Activated CD8-positive, alpha-beta memory T cell treated with anti-CD3 and anti-CD28 coated beads for 24 hours (primary cell): ENCODE results near the gene CACNA2D1.

Experiments
- DNase-seq: peaks from one replicate; pipeline ENCODE4 v3.0.0-alpha.2; 2020

The CACNA2D1 gene

DNA sequence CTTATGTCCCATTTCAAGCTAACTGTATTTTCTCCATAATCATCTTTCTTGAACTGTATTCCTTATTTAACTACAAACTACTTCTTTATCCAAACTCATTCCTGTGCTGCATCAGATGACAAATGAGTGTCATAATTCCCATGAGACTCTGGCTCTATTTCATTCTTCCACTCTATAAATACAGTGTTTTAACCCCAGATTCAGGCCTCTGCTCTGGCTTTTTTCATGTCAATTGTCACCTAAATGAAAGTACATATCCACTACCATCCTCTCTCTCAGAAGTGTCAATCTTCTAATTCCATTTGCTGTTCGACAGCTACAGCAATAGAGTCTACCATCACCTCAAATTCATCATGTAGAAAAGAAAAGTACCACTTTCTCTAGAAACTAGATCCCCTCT is 172.7 kb downstream of the CACNA2D1 start:
- no peak for DNase-seq

DNA sequence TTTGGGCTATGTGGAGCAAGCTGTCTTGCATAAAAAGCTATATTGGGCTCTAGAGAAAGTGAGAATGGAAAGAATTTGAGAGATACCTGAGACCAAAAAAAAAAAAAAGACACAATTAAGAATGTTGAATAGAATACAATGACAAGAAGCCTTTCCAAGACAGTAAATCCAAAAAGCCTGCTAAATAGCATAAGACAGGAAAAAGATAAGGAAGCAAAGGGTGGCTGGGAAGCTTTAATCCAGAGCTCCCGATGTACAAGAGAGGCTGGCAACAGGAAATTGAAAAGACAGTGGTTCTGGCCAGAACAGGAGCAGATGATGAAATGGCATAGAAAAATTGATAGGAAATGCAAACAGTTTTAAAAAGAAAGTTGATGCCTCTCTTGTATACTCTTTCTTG is 174.9 kb downstream of the CACNA2D1 start:
- no peak for DNase-seq

DNA sequence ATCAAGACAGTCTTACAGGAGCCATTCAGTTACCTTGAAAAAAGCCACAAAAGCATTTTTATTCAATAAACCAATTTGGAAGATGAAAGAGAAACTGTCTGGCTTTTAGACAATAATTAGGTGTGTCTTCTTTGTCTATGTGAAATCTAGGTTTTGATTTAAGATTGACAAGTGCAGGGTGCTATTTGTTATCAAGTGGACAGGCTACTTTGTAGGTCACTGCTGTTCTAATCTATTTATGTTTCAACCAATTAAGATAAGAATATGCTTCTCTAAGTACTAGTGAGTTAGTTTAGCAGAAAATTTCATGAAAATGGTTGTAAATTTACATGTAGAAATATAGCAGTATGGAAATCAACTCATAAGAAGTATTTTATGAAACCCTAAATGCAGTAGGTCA is 177.5 kb downstream of the CACNA2D1 start:
- no peak for DNase-seq

DNA sequence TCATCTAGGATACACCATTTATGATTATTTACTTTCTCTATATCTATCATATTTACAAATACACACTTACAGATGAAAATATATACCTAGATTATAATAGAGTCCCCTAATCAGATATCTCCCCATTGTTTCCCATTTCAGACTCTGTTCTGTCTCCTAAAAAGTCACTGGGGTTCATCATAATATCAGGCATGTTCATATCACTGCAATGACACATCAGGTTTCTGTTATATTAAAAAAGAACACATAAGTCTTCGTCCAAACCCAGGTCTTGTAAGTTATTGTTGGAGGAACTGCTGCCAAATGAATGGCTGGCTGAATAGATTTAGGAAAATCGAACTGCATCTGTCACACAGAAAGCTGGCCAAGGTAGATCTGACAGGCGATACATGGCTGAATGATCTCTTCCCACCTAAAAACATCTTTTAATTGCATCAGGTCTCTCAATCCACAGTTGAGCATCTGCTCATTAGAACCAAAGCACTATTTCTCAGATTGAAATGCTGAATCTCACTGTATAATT is 178.7 kb downstream of the CACNA2D1 start:
- DNase-seq, result no peak

DNA sequence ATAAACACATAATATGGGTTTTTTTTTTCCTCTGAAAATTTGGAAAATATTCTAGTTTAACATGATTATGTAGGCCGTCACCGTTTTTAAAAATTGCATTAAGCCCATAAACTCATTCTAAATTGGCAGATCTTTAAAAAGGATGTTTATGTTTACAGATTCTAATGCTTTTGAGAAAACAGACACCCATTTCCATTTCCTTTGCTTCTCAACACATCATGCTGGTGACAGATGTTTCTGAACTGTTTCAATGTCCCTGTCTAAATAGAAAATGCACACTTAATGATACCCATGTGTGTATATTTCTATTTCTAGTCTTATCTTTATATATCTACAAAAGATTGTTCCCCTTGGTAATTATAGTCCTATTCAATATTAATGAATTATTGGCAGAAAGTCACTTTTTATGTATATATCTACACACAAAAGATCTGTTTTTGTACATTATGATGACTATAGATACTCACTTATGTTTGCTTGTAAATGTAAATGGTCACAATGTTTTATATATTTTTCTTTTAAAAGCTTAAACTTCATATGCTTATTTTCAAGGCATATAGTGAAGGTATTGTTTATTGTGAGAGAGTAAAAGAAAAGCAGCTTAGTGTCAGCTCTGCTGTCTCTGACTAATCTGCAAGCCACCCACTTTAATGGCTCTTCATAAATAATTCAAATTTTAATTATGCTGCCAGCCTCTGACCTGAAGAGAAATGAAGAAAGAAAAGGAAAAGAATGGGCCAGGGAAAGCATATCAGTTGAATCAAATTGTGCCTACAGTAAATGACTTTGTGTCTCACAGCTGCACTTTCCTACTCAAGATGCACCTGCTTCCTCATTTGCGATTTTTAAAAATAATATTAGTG is 179.4 kb downstream of the CACNA2D1 start:
- DNase-seq, result no peak

DNA sequence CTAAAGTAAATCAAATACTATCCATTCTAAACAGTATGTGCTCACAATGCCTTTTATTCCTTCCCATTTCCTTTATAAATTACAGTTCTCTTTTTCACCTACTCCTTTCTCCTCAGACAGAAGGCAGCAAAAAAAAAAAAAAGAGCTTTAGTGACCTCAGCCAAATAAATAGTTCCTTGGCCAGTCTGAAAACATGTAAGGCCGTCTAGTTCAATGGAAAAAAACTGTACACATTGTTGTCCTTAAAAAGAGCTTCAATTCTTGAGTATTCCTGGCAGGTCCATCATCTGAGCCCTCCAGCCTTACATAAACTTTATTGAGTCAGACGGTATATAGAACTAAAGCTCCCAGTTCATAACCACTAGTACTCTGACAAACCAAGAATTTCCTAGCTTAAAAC is 185.4 kb downstream of the CACNA2D1 start:
- DNase-seq, result no peak

DNA sequence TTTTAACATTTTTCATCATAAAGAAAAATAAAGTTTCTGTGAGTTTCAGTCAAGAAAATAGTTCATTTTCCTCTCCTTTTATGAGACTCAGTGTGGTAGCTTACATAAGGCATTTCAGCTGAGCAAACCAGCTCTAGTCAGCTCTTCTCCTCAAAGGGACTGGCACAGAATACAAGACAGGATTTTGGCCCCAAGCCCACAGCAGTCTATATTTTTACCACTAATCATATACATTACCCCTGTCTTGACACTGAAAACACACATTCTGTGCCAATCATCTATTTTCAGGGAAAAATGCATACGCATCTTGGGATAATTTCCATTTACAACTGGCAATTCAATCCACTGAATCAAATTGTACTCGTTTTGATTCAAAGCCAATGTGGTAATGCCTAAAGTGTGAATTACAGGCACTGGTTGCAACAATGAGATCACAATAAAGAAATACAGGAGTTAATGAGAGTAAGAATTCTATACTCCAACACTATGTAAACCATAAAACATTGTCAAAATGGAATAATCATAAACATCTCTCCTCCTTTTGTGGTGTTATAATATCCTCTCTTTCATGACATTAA is 186.4 kb downstream of the CACNA2D1 start:
- no peak for DNase-seq

DNA sequence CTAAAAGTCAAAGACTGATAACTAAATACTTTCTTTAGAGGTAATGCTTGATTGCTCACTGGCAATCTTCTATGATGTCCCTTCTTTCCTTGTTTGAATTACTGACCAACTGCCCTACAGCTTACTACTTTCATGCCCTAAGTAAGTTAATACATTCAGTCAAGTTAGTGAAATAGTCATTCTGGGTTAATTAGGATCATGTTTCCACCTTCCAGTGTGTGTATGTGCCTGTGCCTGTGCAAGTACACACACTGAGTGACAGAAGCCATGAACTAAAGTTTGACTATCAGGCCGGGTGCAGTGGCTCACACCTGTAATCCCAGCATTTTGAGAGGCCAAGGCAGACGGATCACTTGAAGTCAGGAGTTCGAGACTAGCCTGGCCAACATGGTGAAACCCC is 187.9 kb downstream of the CACNA2D1 start:
- no peak for DNase-seq

DNA sequence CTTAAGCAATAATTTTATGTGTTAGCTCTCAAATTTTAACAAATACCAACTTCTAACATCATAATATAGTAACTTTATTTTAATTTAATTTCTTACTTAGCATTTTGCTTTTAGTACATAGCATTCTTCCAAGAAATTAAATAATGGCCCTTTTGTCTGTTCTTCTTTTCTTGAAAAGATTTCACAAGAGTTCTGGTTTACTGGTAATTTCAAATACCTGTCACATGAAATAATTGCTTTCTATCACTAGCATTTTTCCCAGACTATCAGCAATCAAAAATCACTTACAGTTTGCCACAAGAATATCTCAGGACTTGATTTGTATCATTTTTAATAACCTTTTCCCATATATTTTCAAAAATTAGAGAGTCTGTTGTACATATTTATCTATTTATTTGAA is 193.0 kb downstream of the CACNA2D1 start:
- no peak for DNase-seq

DNA sequence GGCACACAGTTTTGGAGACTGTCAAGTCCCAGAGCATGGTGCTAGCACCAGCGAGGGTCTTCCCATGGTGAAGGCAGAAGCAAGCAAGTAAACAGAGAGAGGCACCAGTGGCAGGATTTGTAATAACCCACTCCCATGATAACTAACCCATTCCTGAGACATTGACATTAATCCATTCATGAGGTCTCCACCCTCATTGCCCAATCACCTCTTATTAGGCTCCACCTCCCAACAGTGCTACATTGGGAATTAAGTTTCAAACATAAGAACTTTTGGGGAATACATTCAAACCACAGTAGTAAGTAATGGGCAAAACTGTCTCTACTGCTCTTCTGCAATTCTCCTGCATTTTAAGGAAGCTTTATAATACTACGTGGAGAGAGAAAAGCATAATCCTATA is 193.6 kb downstream of the CACNA2D1 start:
- no peak for DNase-seq

DNA sequence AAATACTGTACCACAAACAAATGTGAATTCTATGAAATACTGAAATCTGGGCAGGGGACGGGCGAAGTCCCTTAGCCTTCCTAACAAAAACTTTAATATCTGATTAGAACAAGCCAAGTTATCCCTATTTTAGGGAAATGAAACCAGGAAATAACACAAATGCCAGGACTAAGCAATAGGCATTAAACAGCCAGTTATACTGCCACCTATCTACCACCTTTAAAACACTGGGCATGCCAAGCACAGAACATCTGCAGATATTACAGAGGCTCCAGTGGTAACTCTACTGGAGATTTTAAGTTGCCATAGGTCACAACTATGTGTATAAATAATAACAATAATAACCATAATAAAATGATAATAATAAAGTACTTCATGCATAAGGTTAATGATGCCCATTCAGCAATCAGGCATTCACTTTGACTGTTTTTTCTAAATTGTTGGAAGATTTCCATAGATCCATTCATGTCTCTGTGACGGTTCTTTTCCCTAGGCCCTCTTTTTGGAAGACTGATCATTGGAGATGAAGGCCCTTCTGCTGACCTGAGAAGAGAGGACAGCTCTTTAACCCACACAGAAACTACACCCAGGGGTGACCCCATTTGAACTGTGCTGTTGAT is 195.7 kb downstream of the CACNA2D1 start:
- DNase-seq, result no peak

DNA sequence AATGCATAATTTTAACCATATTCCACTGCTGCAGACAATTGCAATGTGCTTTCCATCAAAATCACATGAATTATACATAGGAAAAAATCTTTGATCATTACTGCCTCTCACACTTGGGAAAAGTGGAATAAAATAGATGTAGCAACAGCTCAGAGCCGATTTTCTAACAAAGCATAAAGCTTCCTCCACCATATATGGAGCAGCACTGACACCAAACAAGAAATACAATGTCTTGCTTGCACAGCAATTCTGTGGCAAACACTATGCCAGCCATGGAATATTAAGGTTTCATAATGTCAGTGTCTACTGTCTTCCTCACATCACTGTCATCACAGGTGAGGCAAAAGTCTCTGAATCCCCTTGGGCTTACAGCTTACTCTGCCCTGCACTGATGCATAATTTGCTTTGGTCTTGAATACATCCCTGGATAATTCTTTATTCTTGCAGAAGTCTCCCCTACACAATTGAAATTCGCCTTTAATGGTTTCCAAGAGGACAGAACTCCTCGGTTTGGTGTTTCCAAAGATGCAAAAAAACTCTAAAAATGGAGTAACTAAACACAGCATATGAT is 198.5 kb downstream of the CACNA2D1 start:
- DNase-seq, result no peak

DNA sequence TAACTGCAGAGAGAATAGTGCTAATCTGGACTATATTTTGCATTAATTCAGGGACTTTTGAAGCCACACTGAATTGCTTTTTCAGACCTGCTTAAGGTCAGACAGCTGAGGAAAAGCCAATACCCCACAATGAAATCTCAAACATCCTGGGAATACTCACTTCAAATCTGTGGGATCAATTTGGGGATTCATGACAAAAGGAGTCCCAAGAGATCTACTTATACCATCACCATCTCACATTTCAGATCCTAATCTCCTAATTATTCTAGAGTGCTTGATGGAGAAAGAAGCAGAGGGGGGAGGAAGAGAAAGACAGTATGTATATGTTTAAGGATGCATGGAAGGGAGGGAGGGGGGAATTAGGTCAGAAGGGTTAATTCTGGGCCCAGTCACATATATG is 202.2 kb downstream of the CACNA2D1 start:
- DNase-seq, result no peak

DNA sequence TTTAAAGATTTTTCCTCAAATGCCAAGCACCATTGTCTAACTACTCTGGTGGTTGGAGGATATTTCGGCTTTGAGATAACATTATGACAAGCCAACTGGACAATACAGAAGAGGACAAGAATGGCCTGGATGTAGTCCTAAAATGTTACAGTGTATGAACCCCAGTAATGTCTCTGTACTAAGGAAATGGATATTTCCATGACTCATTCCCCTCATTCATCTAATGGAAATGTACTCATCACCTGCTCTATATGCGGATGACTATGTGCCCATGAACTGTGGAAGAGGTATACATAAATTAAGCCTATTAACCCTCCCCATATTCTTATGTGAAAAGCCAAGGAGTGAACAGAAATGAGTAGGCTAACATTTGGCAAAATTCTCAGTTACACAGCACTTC is 207.9 kb downstream of the CACNA2D1 start:
- no peak for DNase-seq

DNA sequence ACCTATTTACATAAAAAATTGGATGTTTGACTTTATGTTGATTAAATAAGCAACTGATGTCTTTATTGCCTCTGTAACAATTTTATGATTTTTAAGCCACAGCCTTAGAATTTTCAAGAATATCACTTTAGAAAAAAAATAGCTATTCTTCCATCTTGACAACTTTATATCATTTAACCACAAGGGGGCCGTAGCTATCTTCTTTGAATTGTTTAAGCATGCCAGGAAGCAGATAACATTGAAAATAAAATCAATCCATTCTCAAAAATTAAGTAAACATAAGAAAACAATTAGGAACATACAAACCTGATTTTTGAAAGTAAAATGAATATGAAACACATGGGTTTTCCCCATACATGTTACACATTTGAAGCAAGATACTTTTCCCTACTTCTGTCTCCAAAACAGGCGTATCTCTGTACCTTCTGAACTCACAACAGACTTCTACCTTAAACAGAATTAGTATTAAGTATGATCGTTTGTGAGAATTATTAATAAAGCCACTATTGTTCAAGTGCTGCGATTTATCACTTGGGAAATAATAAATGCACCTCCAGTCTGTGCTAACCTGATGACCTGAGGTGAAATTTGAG is 209.0 kb downstream of the CACNA2D1 start:
- DNase-seq, result no peak

DNA sequence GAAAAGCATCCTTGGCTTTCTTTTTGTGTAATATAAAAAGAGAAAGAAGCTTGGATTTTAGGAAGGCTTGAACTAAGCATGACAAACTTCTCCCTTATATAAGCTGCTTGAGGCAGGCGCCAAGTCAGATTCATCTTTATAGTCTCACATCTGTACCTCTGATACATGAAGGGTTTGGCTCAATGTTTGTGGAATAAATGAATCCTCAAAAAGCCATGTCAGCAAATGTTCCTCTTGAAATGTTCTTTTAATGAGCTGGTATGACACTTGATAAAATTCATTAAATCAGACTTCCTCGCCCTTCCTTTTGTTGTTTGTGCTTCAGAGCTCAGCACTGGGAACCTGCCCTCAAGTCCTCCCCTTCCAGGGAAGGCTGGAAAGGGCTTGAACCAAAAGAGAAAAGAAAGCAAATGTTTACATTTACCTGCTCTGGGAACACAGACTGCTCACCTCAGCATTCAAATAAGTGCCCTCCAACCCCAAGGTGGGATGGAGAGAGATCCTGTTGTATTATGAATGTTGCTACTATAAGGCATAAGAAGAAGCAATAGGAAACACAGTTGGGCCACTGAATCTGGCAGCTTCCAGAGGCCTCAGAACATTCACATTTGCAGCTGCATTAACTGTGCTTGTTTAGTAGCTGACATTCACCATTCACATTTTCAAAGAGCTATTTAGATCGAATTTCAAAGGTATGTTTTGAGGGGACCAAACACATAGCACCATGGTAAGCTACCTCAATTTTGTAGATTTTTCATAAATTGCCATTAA is 212.6 kb downstream of the CACNA2D1 start:
- no peak for DNase-seq

DNA sequence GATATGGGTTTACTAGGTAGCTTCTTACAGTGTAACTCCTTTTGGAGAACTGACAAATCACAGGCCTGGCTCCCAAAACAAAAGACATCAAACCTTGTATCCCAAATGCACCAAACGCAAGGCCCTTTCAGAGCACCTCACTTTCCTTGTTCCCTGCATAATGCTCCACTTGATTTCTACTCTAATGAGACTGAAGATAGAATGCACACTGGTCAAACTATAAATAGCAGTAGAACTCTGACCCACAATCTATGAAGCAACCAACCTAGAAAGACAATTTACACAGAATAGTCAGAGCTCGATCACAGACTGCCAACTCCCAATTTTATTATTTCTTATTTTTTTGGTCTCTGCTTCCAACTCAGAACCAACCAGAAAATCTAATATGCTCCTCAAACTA is 214.4 kb downstream of the CACNA2D1 start:
- no peak for DNase-seq

DNA sequence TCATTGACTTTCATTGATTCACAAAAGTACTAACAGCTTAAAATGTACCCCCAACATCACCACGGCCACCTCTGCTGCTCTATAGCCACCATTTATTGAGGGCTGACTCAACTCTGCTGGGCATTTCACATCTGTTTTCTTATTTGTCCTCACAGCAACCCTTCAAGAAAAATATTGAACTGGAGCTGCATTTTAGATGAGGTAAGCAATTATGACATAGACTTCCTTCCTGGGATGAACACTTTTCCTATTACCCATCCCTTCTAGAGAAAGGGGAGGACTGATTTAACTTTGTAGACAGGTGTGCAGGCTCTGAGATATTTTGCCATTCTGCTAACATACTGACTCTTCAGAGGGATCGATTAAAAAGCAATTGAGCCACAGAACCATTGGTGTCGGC is 217.4 kb downstream of the CACNA2D1 start:
- no peak for DNase-seq

DNA sequence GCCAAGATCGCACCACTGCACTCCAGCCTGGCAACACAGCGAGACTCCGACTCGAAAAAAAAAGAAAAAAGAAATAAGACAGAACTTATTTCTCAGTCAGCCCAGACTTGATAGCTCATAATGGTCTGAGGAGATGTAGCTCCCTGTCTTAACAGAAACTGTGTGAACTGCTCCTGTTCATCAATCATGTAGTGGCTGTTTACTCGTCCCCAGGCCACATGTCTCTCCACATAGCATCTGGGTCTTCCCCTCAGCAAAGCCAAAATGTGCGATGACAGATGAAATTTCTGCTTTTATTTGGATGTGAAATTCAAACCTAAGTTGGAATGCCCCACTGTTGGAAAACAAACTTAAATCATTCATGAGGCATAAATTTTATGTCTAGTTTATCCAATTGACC is 219.0 kb downstream of the CACNA2D1 start:
- no peak for DNase-seq

DNA sequence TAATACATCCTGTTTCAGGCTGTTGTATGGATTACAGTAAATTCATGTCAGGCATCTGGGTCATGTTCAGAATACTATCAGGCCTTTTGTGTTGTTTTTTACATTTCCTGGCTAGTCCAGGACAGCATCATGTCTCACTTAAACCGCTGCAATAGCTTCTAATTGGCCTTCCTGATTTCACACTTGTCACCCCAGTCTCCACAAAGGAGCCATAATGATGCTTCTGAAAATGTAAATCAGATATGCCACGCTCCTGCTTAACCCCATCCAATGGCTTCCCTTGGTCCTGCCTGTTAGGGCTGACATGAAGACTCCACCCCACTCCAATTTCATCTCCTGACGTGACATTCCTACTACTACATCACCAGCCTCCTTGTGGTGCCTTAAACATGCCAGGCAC is 220.0 kb downstream of the CACNA2D1 start:
- no peak for DNase-seq

DNA sequence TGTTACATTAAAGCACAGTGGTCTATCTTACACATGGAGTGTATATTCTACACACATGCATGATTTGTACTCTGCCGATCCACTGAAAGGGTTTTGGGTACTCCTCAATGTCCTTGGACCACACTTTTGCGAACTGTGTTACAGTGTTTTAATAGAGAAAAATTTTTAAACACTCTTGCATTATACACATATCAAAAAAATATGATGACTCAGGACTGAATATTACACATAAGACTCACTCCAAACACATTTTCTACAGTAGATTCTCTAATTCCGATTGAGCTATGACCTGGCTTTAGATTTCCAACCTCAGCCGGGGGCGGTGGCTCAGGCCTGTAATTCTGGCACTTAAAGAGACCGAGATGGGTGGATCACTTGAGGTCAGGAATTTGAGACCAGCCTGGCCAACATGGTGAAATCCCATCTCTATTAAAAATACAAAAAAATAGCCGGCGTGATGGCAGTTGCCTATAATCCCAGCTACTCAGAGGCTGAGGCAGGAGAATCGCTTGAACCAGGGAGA is 222.4 kb downstream of the CACNA2D1 start:
- no peak for DNase-seq

DNA sequence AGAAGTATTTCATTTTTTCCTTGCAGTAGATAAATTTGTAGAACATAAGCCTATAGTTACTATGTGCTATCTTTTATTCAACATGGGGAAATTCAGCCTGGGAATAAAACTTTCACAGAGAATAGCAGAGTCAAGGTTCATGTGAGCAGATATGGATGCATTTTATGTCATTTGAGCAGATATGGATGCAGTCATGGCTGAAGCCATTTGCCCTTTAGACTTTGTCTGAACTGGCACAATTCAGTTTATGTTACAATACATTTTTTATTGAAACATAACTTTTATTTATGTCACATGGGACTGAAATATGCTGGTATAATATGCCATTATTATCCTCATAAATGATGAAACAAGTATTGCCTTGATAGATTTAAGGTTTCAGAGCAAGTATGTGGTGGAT is 231.1 kb downstream of the CACNA2D1 start:
- no peak for DNase-seq
